GM12891 (cell line): ENCODE results near the gene BRD3.

Source experiments
- DNase-seq: peaks from one replicate; pipeline ENCODE4 v3.0.0; 2011; ENCODE audit warnings: low spot score; ENCODE audit not compliant: insufficient read length
- FAIRE-seq: peaks from 2 replicates; lab custom pipeline; 2011; peaks lifted over from hg19 to GRCh38; lab: Jason Lieb, UNC
- PAX5 ChIP-seq: IDR thresholded peaks from 2 replicates; pipeline ENCODE4 v1.6.1; 2011; ENCODE audit warnings: low read length, moderate library complexity, mild to moderate bottlenecking; ENCODE audit not compliant: insufficient read depth, severe bottlenecking
- POLR2A ChIP-seq: IDR thresholded peaks from 2 replicates; pipeline ENCODE4 v1.6.1; 2011; ENCODE audit warnings: low read depth, low read length, control low read depth
- POLR2AphosphoS5 ChIP-seq: IDR thresholded peaks from 2 replicates; pipeline ENCODE4 v1.6.1; 2011; ENCODE audit warnings: low read depth, low read length, control low read depth
- POU2F2 ChIP-seq: IDR thresholded peaks from 2 replicates; pipeline ENCODE4 v1.6.1; 2011; ENCODE audit warnings: low read depth, mild to moderate bottlenecking, control low read depth, low read length, moderate library complexity
- SPI1 ChIP-seq: IDR thresholded peaks from 2 replicates; pipeline ENCODE4 v1.6.1; 2011; ENCODE audit warnings: low read depth, low read length, control low read depth
- TAF1 ChIP-seq: IDR thresholded peaks from 2 replicates; pipeline ENCODE4 v1.6.1; 2011; ENCODE audit warnings: low read depth, low read length, control low read depth

BRD3 gene

DNA sequence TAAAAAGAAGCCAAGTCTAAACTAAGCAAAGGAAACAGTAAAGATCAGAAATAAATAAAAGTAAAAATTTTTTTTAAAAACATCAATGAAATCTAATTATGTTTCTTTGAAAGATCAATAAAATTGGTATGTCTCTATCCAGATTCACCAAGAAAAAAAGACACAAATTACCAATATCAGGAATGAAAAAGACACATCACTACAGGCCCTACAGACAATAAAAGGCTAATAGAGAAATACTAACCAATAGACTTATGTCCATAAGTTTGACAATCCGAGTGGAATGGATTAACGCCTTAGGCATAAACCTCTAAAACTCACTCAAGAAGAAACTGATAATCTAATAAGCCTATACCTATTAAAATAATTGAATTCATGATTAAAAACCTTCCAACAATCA is 30.2 kb downstream of the BRD3 start:
- FAIRE-seq = no peak
- TF ChIP-seq TAF1 (no peak), POLR2AphosphoS5 (no peak), POLR2A (no peak), PAX5 (no peak), POU2F2 (no peak), SPI1 (no peak)
- DNase-seq = no peak

DNA sequence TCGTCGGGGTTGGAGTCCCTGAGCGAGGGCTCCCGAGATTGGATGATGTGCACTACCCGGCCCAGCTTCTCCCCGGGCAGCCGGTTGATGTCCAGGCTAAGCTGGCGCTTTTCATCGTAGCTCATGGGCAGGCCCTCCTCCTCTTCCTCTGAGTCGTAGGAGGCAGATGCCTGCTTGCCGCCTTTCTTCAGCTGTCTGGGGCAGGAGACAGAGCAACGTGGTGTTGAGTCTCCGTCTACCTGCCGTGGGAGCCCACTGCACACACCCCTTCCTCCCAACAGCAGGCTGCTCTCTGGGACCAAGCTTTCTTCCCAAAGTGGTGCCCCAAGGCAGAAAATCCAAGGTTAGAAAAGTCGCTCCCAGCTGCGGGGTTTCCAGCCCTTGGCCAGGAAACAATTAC is 31.7 kb downstream of the BRD3 start:
- no peak for DNase-seq
- FAIRE-seq = no peak
- TF ChIP-seq PAX5 (no peak), SPI1 (no peak), POLR2AphosphoS5 (no peak), POLR2A (no peak), TAF1 (no peak)

DNA sequence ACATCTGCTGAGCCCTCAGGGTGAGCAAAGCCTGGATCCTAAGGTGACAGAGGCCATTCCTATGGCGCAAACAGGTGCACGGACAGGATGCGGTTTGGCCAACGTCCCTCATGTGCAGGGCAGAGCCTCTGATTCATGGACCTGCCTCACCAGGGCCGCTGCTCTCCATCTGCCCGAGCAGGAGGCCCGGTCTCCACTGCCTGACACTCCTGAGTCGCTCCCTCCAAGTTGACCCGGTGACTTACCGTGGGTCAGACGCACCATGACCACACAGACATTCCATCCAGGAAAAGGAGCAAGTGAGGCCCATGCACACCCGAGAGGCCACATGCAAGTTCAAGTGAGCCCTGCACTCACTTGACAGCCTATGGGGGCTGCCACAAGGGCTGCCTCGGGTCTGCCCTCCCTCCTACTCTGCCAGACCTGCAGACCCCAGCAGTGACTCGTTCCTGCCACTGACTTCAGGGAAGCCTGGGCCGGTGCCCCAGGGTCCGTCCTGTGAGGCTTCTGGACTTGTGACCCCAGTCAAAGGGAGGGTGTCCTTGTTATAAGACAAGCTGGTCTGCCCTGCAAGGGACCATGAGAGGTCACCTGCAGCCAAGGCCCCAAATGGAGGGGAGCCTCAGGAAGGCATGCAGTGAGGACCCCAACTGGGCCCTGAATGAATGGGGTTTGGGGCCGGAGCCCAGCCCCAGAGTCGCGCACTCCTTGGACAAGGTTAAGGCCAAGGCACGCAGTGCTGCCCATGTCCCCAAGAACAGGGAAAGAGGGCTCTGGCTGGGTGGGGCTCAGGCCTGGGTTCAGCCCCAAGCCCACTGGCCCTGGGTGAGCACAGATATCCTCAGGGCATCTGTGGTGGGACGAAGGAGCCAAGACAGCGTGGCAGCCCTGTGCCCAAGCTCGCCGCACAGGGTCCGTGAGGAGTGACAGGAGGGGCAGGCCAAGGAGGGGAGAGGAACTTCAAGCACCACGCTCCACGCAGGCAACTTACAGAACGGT is 32.5 kb downstream of the BRD3 start:
- no peak for FAIRE-seq
- DNase-seq = no peak

DNA sequence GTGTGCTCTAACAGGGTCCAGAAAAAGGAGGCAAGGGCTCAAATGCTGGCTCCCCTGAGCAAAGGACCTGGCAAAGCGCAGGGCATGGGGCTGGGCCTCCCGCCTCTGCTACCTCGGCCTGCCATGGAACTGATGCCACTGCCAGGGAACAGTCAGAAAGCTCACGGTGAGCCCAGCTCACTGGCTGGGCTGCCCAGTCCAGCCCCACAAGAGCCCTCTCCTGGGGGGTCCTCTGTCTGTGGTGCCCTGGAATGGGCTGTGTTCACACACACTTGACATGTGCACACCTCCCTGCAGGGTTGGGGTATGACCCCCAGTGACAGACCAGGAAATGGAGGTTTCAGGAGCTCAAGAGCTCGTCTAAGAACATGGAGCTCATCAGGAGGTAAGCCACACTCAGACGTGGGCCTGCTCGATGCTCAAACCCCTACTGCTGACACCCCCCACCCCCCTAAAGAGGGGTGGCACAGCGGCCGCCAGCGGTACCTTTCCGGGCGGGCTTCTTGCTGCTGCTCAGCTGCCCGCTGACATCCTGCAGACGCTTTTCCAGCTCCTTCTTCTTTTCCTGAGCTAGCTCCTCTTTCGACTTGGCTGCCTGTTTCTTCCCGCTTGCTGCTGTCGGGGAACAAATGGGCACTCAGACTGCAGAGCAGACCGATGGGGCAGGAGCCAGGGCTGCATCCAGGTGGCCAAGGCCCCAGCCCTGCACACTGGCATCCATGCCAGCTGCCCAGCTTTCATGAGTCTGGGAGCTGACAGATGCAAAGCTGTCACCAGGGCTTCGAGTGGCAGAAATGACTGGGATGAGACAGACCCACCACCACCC is 33.4 kb downstream of the BRD3 start:
- DNase-seq (no peak), FAIRE-seq (no peak)
- TF ChIP-seq SPI1 (no peak), PAX5 (no peak), POLR2AphosphoS5 (no peak), TAF1 (no peak), POU2F2 (no peak), POLR2A (no peak)

More for the DNA sequence above, 32.5 kb downstream of the BRD3 start:
- TF ChIP-seq SPI1 = no peak

DNA sequence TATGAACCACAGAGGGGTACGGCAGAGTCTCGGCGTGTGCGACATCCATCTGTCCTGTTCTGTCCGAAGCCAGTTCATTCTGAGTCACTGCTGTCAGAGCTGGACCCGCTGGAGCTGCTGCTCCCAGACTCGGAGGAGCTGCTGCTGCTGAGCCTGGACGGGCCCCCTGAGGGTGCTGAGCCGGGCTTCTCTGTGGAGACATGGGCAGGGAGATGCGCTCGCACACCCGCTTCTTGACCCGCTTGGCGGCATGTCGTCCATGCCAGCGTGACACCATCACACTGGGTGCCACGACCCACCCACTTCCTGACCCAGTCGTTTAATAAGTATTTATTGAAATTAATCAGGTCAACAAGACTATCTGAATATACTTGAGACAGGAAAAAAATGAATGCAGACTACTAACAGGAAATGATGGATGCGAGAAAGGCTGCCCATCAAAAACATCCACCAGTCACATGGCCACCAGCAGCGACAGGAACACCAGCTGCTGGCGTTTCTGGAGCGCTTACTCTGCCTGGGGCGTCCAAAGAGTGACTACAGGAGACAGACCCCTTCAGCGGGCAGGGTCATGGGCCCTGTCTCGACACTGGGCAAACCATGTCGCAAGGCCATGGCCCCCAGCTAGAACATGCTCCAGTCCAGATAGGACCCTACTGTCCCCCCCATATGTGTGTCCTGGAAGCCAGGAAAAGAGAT is 34.2 kb downstream of the BRD3 start:
- no peak for TF ChIP-seq POU2F2
- no peak for TF ChIP-seq TAF1
- no peak for TF ChIP-seq POLR2A
- no peak for TF ChIP-seq PAX5
- no peak for DNase-seq
- no peak for FAIRE-seq

DNA sequence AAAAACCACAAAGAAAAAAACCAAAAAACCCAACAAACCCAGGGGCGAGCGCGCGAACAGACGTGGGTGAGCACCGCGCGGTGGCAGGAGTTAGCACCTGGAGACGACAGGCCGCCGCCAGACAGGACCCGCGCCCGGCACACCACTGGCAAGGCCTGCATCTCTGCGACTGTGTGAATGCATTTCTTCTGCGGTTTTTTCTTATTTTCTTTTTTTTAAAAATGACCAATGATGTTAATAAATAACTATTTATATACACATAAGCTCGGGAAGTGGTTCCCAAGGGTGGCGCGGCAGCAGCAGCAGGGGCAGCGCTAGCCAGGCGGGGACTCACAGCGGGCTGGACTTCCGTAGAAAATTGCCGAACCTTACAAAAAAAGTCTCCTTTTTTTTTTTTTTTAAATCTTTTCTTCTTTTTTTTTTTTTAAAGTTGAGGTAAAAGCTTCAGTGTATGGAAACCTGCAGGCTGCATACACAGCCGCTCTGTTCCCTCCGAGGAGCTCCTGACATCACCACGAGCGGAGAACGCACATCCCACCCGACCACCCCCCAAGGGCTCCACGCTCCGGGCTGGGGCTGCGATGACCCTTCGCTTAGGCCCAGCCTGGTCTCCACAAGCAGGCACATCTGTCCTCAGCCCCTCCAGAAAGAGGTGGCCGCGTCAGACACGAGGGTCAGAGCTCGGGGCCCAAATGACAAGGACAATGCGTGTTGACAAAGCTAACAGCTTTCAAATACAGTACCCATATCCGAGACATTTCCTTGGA is 35.2 kb downstream of the BRD3 start:
- DNase-seq (no peak), FAIRE-seq (no peak)
- TF ChIP-seq TAF1 = no peak
- TF ChIP-seq SPI1 = no peak
- no peak for TF ChIP-seq POLR2A
- no peak for TF ChIP-seq POU2F2
- TF ChIP-seq PAX5 = no peak
- no peak for TF ChIP-seq POLR2AphosphoS5

DNA sequence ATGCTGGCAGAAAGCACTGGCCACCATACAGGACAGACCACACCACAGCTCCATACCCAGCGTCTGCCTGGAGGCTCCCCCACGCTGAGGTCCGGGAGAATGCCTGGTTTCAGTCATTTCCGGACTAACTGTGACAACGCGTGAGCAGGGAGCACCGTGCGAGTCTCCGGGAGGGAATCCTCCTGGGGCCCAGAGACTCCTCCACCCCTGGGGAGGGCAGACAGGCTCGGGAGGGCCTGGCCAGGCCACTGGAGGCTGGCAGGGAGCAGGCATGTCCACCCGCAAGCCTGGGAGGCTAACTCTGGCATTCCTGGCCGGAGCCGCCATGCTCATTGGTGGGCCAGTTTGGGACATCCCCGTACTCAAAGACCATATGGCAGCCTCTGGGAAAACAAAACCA is 36.0 kb downstream of the BRD3 start:
- FAIRE-seq (no peak), DNase-seq (no peak)
- TF ChIP-seq POU2F2 = no peak
- TF ChIP-seq SPI1 = no peak
- TF ChIP-seq POLR2AphosphoS5 = no peak
- TF ChIP-seq TAF1 = no peak
- no peak for TF ChIP-seq POLR2A
- no peak for TF ChIP-seq PAX5

DNA sequence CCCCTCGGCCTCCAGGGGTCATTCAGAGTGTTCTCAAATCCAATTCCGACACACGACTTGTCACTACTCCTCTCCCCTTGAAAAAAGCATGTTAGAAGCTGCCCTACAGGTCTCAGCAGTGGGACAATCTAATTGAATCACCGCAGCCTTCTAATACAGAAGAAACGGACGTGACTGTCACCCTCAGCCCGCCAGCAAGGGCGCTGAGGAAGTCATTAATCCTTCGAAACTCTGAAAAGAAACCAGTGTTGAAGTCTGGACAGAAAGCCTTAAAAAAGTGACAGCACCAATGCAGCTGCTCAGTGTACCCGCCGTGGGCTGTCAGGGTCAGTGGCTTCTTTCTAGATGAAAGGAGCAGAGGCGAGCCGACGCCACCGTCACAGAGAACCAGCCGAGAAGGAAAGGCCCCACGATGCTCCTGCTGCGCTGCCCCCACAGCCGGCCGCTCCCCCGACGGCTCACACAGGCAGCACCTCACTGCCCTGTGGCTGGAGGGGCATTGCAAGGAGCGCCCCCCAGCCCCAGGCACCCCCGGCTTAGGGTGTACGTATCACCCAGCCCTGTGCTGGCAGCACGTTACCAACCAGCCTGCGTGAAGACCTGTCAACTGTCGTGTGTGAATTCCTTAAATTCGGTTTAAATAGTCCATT is 36.9 kb downstream of the BRD3 start:
- DNase-seq (no peak), FAIRE-seq (no peak)
- TF ChIP-seq POLR2A = no peak
- no peak for TF ChIP-seq PAX5
- TF ChIP-seq POU2F2 = no peak
- TF ChIP-seq POLR2AphosphoS5 = no peak
- TF ChIP-seq SPI1 = no peak
- TF ChIP-seq TAF1 = no peak
